SK-N-MC (cell line): Measurements from ENCODE around the gene EXOSC1.

Experiments
- EZH2 ChIP-seq: fragments of 200-600 bp; sonication (generic); IDR thresholded peaks from one replicate; pipeline ENCODE4 v1.6.1; 2017; ENCODE audit warnings: antibody characterized with exemption
- POLR2AphosphoS5 ChIP-seq: IDR thresholded peaks from 2 replicates; pipeline ENCODE4 v1.6.1; 2012; ENCODE audit warnings: mild to moderate bottlenecking, low read depth, low read length, borderline replicate concordance

- TF ChIP-seq EZH2 (no peak), POLR2AphosphoS5 (no peak)
Observed at GRCh38 chr10:97408496-97408992, 37.3 kb downstream of the EXOSC1 start.
